ENCODE results near the gene ANOS1.
A peak's percentile ranks its signal among the peaks of the same experiment; 100 is the strongest.
"Not testable (repeated sequence)": the region's sequence is repeated elsewhere in the genome, so short reads cannot be mapped to it uniquely, and the experiment has no call there.

The ANOS1 gene, protein sequence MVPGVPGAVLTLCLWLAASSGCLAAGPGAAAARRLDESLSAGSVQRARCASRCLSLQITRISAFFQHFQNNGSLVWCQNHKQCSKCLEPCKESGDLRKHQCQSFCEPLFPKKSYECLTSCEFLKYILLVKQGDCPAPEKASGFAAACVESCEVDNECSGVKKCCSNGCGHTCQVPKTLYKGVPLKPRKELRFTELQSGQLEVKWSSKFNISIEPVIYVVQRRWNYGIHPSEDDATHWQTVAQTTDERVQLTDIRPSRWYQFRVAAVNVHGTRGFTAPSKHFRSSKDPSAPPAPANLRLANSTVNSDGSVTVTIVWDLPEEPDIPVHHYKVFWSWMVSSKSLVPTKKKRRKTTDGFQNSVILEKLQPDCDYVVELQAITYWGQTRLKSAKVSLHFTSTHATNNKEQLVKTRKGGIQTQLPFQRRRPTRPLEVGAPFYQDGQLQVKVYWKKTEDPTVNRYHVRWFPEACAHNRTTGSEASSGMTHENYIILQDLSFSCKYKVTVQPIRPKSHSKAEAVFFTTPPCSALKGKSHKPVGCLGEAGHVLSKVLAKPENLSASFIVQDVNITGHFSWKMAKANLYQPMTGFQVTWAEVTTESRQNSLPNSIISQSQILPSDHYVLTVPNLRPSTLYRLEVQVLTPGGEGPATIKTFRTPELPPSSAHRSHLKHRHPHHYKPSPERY

DNA sequence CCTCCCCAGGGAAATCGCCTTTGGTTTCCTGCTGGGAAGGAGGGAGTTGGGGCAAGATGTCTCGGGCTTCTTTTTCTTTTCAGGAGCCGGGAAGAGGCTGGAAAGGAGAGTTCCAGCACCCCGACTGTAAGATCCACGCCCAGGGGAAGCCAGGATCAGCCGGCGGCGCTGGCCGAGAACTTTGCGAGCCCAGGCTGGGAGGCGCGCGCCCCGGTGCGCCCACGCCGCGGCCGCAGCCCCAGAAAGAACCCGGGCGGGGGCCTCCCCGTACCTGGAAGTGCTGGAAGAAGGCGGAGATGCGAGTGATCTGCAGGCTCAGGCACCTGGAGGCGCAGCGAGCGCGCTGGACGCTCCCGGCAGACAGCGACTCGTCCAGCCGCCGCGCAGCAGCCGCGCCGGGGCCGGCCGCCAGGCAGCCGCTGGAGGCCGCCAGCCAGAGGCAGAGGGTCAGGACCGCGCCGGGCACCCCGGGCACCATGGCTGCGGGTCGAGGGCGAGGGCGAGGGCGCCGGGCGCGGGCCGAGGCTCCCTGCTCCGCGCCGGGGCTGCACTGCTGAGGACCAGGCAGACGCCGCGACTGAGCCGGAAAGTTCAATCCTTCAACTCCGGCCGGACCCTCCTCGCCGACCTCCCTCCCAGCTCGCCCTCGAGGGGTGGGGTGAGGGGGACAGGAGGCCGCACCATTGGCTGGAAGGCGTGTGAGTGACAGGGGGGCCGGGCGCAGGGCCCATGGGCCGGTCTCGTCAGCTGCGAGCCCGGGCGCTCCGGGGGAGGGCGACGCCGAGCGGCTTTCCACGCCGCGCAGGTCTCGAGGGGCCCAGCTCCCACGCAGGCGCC is at the start of gene ANOS1:
TSS of gene ANOS1 (minus strand) at position 579 of the 837 bp plus-strand sequence. CDS start at position 478, 101 bp downstream.
- no peak for DNase-seq

DNA sequence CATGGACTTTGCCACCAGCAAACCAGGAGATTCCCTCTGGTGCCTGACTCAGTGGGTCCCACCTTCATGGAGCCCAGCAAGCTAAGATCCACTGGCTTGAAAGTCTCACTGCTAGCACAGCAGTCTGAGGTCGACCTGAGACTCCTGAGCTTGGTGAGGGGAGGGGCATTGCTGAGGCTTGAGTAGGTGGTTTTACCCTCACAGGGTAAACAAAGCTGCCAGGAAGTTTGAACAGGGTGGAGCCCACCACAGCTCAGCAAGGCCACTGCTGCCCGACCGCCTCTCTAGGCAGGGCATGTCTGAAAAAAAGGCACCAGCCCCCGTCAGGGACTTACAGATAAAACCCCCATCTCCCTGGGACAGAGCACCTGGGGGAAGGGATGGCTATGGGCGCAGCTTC is 41.2 kb upstream of the ANOS1 start:
- no peak for DNase-seq

DNA sequence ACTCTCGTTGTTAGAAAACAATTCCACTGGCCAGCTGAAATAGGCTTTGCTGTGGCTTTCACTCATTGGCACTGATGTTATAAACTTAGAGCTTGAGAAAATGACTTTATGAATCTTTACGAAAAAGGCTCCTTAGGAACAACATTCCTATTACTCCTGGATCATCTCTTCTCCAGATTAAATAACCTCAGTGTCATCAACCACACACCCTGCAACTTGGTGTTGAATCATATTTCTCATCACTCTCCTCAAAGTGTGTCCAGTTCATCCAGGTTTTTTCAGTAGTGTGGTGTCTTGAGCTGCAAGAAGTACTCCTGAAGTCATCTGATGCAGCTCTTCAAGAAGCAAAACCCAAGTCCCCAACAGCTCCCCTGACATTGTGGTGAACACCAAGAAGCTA is 28.1 kb upstream of the ANOS1 start:
- no peak for DNase-seq

DNA sequence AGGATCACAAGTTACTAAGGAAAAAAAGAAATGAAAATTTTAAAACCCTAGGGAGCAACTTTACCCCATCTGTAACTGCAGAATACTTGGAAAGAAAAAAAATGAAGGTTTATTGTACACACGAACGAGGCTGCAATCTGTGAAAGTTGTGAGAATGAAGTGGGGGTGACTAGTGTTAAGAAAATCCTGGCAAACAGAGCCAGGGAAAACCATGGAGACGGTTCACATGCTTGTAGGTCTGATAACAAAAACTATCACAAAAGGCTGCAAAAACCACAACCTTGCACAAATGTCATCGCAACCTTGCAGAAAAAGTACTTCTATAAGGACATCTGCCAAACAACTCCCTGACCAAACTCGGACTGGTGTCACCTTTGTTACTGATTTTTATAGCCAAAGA is 26.8 kb upstream of the ANOS1 start:
- DNase-seq, result not testable (repeated sequence)

DNA sequence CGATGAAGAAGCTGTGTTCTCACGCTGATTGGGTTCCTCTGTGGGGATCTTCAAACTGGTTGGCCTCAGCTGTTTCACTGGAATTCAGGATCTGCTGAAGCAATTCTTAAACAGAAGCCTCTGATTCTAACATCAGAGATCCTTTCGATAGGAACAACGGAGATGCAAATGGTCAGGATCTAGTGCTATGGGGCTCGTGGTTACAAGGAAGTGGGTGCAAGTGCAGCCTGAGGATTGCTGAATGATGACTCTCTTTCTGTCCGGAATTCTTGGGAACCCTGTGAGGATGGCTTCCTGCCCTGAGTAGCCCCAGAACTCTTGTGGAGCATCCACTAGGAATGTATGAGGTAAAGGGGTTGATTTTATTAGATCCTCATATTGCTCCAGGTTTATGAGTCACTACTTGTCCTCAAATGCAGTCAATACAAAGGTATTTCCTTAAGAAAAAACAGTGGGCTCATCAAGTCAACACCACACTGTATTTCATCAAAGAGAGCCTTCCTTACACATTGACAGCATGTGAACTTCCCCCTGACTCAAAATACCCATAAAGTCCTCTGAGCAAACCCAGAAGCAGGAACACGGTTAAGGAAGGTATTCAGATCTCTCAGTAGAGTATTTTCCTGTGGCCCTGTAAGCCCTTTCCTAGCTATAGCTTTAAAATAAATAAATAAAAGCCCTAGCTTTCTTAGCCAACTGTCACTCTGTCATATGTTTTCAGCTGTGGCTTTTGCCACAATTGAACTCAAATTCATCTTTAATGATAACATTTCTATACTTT is 25.9 kb upstream of the ANOS1 start:
- DNase-seq, result not testable (repeated sequence)

DNA sequence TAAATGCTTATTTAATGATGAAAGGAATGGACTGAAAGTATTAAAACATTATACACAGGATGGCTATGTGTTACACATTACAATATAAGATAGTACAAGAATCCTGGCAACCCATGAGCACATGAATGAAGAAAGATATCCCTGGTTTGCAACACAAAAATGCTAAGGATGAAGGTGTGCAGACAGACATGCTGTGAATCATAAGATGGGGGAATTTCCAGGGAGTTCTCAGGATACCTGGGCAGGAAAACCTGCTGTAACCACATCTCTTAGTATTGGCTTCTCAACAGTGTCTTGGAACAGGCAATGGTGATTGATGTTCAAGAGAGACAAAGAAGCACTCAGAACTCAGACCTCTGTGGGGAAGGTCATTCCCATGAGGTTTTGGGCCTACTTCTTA is 23.9 kb upstream of the ANOS1 start:
- DNase-seq, result no peak

DNA sequence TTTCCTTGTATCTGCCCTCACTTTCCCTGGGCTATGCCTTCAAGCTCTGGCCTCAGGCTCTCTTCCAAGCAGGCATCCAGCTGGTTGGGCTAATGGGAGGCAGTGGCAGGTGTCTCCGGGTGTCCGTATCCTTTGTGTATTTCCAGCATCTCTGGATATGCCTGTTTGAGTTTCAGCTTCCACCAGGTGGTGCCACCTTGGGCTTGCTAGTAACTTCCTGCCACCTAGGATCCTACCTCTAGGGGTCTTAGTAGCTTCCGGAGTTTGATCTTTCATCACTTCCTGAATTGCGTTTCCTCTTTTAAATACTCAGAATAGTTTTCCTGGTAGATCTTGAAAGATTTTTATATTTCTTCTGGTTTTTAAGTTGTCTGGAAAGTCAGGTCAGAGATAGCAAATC is 23.2 kb upstream of the ANOS1 start:
- no peak for DNase-seq

DNA sequence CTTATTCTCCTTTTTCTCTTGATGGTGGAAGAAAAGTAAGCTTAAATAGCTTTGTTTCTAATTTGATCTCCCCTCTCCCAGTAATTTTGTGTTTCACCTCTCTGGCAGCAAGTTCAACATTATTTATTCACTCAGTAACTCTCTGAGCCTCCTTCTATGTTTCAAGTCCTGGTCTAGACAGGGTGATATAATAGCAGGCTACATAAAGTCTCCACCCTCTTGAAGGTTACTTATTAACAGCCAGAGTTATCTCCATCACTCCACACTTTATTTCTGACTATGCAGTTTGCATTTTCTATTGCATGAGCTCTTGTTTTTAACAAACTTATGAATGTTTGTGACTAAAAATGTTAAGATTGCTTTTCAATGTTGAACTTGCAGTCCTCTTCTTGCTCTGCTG is 17.8 kb upstream of the ANOS1 start:
- DNase-seq, result no peak

DNA sequence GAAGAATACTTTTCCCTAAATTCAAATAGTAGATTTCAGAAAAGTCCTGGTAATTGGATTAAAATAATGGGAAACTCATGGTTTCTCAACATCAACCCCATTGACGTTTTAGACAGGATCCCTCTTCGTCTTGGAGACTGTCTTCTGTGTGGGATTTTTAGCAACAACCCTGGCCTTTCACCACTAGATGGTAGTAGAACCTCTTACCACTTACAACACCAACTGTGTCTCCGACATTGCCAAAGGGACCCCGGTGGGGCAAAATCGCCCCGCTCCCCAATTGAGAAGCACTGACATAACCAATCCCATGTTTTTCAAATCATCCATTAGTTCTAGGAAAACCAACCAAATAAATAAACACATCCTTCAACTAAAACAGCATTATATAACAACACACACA is 16.9 kb upstream of the ANOS1 start:
- no peak for DNase-seq

DNA sequence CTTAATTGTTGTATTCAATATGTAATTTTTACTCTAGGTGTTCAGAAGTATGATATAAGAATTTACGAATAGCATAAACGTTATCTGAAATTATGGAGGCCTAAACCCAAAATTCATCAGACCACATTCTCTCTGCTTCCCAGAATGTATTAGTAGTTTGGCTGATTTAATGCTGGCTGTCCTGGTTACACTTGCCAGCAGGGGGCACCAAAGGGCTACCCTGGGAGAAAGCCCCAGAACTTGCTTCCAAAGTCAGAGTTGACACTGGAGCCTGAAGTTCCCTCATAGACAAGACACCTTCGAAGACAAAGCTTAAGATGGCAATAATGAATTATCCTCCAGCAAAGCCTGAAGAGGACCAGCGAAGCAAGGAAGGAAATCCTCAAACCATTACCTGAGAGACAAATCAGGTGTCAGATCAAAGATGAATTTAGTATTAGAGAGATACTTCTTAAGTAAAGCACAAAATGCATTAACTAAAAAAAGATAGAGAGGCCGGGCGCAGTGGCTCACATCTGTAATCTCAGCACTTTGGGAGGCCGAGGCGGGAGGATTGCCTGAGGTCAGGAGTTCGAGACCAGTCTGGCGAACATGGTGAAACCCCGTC is 11.3 kb upstream of the ANOS1 start:
- peak; percentile 44 for DNase-seq

DNA sequence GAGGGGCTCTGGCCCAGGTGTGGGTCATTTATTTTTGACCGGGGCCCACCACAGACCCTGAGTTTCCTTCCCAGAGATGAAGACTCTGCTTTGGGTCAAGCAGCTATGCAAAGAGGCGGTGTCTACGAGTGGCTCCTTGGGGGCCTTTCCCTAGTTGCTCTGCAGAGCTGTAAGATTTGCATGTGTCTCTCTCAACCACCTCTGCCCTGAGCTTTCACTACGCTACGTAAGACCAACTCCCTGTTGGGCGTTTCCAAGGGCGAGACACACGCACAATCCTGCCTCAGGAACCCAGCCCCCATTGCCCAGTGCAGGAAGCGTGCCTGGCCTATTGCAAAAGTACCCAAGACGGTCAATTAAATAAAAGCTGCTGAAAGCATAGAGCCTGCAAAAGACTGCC is 10.0 kb upstream of the ANOS1 start:
- no peak for DNase-seq

DNA sequence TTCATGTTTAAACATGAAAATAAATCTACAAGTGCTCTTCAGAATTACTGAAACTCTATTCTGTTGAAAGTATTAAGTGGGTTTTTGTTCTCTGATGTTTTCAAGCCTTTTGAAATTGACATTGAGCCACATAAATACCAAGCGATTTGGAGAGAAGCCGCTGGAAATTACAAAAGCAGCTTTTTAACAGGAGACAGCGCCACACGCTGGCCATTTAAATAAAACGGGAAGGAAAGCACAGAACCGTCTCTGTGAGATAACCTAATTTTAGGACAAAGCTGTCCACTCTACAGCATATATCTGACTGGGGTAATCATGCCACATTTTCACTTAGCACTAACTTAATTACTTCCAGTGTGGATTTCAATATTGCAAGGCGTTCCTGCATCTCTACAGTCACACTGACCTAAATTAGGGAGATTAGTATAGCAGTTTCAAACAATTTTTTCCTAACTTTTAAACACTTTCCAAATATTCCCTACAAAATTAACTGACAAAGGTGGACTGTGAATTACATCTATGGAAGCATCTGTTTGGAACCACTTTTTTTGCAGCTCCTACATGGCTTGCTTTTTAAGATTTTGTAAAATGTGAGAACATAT is 6.8 kb upstream of the ANOS1 start:
- DNase-seq, result peak; percentile 1

DNA sequence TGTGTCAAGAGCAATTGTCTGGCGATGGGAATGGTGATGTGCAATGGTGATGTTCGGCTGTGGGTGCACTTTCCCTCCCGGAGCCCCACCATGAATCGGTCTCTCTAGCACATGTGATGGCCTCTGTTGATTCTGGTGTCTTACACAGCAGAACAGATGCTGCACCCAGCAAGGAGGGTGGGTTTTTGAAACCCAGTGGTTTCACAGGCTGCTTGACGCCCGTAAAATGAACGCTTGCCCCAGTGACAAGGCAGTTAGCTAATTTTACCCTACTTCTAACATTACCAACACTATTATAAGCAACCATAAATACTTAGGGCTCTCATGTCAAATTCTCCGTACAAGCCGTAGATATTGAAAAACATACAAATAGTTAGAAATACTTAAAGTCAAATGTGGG is 5.9 kb upstream of the ANOS1 start:
- DNase-seq, result no peak

DNA sequence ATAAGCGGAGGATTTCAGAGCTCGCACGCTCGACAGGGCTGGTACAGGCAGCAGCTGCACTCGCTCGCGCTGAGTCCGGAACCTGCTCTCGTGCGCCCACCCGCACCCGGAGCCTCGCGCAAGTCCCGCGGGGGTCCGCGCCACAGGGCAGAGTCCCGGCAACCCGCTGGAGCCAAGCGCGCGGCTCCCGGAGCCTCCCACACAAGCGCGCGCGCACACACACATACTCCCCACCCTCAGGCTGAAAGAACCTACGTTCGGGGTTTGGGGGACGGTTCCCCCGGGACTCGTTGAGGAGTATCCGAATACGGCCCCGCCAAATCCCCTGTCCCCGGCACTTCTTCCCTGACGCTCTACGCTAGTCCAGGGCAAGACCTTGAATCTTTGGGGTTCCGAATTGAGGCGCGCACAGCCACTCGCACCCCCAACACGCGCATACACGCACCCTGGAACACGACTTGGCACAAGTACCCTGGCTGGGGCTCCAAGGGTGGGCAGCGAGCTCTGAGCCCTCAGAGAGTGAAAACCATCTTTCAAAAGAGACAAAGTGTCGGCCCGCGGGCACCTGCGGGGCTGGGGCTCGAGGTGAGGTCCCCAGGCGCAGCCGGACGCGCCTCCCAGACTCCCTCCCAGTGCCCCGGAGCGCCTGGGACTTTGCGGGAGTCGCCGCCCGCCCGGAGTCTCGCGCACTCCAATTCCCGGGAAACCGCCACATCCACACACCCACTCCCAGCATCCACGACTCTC is 952 bp downstream of the ANOS1 start:
- DNase-seq, result no peak

DNA sequence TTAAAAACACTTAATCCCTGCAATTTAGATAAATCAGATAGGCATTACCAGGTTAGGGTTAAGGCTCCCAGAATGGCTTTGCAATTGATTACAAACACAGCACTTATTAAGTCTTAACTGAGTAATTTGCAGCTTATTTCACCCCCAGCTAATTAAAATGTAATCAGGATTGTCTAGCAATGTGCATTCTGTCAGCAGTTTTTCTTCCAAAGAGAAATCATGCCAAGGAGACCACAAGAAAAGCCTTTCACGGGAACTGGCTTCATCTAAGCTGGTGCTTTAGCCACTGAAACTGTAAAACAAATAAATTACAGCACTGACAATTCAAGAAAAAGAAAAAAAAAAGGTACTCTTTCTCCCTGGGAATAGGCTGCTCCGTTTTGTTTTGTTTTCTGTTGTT is 2.1 kb downstream of the ANOS1 start:
- no peak for DNase-seq

DNA sequence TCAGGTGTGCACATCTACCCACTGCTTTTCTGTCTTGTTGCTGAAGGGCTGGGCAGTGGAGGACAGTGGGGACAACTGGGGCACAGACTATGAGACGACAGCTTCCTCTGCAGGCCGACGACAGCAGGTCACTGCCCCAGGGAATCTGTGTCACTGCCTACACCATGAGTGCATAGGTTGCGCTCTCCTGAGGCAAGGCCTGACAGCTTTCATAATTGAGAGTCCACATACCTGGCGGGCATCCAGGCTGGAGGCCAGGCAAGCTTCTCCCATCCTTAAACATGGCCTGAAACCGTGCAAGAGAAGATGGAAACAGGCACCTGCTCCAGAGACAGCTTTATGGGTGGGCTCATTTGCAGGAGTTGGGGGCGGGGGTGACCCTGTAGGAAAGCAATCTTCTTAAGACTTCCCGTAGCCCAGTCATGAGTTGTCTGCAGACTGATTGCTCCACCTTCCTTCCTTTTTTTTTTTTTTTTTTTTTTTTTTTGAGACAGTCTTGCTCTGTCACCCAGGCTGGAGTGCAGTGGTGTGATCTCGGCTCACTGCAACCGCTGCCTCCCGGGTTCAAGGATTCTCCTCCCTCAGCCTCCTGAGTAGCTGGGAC is 2.9 kb downstream of the ANOS1 start:
- DNase-seq, result no peak

DNA sequence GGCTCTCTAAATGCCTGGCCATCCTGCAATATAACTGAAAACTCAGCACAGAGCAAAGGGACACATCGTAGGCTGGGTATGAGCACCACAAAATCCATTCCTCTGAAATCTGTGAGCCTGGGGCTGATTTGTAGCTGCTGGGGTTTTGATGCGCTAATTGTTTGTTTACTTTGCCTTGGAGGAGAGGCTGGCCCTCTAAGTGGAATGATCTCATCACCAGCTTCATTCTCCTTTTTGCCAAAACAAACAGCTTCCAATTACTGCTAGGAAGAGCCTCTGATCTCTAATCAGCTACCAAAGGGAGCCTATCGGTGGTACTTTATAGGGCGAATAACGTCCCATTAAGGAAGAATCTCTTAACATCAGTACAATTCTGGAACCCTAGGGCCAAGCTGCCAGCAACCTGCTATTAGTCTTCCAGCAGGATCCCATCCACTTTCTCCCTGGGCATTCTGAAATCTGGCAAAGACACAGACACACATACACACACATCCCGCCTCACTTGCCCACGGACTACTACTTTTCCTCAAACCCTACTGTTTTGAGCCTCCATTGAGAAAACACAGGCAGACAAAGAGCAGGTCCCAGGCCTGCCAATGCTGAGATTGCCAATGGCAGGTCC is 5.8 kb downstream of the ANOS1 start:
- no peak for DNase-seq

DNA sequence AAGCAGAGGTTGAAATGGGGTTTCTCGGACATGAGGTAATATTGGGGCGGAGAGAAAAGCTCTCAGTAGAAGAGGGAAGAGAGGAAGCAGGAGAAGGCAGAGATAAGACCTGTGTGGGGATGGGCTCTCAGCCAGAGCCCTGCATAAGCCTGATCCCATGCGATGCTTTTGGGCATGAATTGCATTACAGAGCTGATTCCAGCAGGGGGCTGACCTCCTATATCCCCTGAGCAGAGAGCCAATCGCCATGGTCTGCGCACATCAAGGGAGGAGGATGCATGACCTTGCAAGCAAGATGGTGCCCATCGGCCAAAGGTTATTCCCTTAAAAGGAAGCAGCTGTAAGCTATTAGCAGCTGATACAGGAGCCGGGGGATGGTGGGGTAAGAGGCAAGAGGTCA is 7.6 kb downstream of the ANOS1 start:
- no peak for DNase-seq

DNA sequence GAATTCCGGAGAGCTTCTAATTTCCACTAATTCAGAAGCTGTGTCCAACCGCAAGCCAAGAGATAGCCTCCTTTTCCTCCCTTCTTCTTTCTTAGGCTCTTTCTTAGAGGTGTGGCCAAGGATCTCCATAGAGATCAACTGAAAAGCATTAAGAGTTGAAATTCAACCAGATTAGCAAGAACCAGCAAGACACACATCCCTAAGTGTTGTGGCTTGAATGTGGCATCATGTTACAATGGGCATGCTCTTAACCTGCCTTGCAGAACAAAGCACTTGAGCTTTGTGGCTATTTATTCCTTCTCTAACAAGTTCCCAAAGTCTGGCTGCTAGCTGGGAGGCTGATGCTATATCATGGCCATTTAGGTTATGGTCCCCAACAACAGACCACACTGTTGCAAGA is 10.4 kb downstream of the ANOS1 start:
- no peak for DNase-seq

DNA sequence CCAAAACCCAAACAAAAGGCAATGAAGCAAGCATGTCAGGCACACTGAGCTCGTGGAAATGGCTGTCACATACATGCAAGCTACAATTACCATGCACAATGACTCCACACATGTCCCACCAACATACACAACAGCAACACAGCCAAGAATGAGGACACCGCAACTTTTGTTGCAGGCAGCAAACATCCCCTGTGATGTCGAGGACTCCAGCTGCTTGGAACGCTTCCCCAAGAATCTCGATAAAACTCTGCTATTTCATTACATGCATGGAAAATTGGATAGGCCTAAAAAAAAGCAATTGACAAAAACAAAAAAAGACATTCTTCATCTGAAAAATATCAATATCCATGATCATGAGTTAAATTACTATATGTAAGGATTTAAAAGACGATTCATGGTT is 11.8 kb downstream of the ANOS1 start:
- DNase-seq, result no peak

All from activated T-cell treated with anti-CD3 and anti-CD28 coated beads for 4 hours (primary cell).